ENCODE data around the gene CAMK2G.

DNA sequence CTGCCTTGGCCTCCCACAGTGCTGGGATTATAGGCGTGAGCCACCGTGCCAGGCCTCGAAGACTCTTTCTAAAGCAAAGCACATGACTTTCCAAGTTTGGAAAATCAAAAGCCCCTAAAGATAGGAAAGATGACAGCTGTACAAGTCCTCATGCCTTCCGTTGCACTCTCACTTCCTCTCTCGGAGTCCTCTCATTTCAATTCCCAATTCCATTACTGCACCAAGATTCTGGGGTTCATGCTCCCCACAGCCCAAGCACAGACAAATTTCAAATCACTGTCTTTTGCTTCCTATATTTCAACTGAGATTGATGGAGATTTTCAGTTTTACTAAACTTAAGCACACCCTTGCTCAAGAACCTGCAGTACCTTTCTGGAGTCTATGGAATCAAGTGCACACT is 25.7 kb upstream of the CAMK2G start:
- TF ChIP-seq, protein P1, sequence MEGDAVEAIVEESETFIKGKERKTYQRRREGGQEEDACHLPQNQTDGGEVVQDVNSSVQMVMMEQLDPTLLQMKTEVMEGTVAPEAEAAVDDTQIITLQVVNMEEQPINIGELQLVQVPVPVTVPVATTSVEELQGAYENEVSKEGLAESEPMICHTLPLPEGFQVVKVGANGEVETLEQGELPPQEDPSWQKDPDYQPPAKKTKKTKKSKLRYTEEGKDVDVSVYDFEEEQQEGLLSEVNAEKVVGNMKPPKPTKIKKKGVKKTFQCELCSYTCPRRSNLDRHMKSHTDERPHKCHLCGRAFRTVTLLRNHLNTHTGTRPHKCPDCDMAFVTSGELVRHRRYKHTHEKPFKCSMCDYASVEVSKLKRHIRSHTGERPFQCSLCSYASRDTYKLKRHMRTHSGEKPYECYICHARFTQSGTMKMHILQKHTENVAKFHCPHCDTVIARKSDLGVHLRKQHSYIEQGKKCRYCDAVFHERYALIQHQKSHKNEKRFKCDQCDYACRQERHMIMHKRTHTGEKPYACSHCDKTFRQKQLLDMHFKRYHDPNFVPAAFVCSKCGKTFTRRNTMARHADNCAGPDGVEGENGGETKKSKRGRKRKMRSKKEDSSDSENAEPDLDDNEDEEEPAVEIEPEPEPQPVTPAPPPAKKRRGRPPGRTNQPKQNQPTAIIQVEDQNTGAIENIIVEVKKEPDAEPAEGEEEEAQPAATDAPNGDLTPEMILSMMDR (IDR thresholded peaks at IDR 0.05) = no peak
- TF ChIP-seq POLR2A (IDR thresholded peaks at IDR 0.05) = no peak

Data from Peyer's patch (tissue), 4 donors.